IPS-18c (cell line): ENCODE data around the gene MAPK14.
"Not testable (repeated sequence)": the region's sequence is repeated elsewhere in the genome, so short reads cannot be mapped to it uniquely, and the experiment has no call there.

Source experiments
- H3K4me3 ChIP-seq: 2 replicates; pipeline ENCODE4 v1.7.0; 2013; ENCODE audit warnings: low read depth, mild to moderate bottlenecking, low read length, moderate library complexity; ENCODE audit not compliant: insufficient read depth
- H3K9me3 ChIP-seq: one replicate; pipeline ENCODE4 v1.6.1; 2013; ENCODE audit warnings: mild to moderate bottlenecking, low read length, moderate library complexity; ENCODE audit not compliant: control insufficient read depth, insufficient read depth

The MAPK14 gene

DNA sequence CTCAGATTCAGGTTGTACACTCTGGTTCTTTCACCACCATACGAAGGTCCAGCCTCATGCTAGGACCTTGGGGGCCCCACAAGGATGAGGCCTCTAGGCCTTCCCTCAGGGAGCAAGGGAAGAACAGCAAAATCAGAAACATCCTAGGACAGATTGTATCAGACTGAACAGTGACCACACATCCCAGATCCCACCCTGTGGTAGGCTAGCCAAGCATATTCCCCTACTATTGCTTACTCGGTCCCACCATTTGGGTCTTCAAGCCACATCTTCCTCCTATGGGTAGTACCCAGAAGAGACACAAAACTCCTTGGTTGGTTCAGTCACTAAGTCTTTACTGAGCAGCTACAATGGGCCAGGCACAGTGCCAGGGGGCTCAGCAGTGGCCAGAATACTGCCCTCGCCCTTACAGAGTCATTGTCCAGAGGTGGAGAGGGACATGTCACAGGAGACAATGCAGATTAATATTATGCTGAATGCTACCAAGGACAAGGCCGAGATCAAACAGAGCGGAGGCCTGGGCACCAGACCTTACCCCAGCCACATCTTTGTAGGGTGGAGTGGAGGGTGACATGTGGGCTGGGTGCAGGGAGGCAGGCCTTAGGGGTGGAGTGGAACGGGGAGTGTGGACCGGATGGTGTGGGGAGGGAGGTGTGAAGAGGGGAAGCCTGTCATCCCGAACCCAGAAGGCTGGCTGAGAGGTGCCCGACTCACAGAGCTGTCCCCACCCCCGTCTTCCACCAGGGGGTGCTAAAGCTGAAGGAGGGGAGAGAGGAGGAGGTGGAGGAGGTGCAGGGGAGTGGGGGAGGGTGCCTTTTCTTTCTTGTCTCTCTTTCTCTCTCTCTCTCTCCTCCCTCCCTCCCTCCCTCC lies 95.9 kb downstream of the MAPK14 start:
- H3K9me3 ChIP-seq, result no peaks in the 10 kb centered on the region
- no peak overlapping the region for H3K4me3 ChIP-seq

DNA sequence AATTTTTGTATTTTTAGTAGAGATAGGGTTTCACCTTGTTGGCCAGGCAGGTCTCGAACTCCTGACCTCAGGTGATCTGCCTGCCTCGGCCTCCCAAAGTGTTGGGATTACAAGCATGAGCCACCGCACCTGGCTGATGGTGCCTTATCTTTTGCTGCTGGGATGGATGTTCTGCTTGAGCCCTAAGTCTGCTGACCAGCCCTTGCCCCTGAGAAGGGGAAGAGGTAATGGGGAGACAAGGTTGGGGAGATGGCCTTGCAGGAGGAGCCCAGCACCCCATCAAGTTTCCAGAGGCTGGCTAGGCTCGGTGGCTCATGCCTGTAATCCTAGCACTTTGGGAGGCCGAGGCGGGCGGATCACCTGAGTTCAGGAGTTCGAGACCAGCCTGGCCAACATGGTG lies 96.7 kb downstream of the MAPK14 start:
- H3K4me3 ChIP-seq, H3K9me3 ChIP-seq: not testable (repeated sequence)

DNA sequence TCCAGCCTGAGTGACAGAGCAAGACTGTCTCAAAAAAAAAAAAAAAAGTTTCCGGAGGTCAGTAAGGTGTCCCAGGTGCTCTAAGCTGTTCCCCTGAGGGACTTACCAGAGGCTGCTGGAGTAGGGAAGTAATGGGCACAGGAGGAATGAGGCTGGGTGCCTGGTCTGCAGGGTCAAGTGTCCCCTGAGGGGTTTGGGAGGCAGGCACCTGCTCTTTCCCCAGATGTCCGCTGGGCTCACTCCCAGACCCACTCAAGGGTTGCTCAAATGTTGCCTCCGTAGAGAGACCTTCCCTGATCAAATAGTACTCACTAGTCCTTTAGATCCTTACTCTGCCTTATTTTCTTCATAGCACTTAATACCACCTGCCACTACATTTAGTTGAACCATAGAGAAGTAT lies 97.3 kb downstream of the MAPK14 start:
- Histone ChIP-seq H3K4me3 (no peak overlapping the region), H3K9me3 (no peaks in the 10 kb centered on the region)

DNA sequence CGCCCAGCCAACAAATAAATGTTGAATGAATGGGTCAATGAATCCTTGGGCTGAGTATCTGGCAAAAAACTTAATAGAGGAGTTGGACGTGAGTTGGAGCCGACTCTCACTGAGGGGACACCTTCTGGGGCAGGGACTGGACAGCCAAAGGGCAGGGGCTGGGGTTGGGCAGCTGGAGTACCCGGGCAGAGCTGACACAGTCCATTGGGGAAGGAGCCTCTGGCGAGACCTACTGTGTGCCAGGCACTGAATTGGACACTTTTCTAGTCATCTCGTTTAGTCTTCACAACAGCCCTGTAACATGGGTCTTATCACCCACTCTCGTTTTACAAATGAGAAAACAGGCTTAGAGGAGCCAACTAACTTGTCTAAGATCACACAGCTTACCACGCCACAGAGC lies 98.0 kb downstream of the MAPK14 start:
- Histone ChIP-seq H3K9me3 (no peaks in the 10 kb centered on the region), H3K4me3 (no peak overlapping the region)

DNA sequence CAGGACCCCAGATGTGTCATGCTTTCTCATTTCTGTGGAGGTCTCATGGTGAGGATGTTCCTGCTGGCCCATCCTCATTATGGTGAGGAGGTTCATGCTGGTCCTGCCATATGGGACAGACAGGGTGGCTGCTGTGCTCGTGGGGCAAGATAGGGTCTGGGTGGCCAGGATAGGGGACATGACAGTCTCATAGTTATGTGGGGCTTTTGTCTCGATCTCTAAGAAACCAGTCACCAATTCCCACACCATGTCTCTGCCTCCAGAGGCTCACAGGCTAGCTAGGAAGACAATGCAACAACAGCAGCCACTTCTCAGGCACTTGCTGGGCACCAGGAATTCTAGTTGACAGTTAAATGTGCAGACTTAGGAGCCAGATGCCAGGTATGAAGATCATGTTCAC lies 98.5 kb downstream of the MAPK14 start:
- Histone ChIP-seq H3K9me3 (no peaks in the 10 kb centered on the region), H3K4me3 (no peak overlapping the region)

DNA sequence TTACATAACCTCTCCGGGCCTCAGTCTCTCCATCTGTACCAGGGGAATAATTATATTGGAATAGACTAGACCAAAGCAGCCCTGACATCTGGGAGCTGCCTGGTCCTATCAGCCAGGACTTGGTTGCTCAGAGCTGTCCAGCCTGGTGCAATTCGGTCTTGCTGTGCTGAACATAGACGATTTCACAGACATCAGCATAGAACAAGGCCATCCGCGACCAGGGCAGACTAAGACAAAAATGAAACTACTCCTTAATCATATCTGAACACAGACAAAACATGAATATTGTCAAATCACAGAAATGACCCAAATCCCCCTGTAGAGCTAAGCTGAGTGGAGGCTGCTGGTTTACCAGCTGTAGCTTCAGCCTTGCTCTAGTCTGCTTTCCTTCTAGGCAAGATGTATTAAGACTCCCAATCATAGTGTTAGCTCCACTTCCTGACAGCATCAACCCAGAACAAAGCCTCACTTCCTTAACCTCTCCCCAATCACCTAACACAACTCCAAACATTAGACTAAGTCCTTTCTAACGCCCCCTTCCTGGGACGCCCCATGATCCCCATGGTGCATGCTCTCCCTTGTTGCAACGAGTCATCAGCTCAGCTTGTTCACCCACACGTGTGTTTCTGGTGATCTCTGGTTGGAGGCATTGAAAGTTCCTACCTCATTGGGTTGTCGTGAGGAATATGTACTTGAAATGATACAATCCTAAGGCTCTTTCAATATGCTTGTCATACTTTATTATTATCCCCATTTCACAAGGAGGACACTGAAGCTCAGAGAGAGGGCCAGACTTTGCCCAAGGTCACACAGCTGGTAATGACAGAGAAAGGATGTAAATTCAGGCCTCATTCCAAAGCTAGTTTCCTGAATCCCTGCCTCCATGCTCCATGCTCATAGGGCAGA lies 99.2 kb downstream of the MAPK14 start:
- H3K4me3 ChIP-seq, result no peak overlapping the region

DNA sequence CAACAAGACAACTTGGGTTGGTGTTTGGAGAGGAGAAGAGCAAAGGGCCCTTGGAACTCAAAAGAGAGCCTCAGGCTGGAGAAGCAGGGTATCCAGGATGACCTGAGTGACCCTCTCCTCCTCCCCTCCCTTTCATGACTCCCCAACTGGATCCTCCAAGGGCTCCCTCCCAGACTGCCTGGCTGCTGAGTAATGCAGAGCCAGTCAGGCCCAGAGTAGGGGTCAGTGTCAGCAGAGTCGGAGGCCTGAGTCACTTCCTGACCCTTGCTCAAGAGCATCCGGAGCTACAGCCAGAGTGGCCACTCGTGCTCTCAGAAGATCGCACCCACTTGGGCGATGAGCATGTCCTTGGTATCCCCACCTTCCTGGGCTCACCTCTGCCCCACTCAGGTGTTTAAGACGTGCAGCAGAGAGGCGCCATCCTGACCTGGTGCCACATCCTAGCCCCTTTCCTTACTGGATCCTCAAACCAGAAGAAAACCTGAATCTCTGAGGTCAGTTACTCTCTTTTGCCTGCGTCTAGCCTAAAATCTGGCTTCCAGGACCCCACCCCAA lies 99.9 kb downstream of the MAPK14 start:
- H3K4me3 ChIP-seq, result no peak overlapping the region
- no peaks in the 10 kb centered on the region for H3K9me3 ChIP-seq

More for the DNA sequence above, 99.2 kb downstream of the MAPK14 start:
- no peaks in the 10 kb centered on the region for H3K9me3 ChIP-seq

DNA sequence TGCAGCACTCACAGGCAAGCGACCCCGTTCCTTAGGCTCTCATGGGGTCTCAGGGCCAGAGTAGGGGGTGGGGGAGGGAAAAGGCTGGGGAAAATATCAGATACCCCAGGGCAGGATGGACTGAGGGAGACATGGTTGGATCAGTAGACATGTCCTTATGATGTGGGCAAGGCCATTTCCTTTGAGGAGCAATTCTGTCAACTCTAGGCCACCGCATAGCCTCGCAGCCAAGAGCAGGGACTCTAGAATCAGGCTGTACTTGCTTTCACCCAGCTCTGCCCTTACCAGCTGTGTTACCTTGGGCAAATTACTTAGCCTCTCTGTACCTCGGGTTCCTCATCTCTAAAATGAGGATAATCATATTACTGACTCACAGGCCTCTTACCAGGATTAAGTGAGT lies 100.5 kb downstream of the MAPK14 start:
- no peaks in the 10 kb centered on the region for H3K9me3 ChIP-seq
- H3K4me3 ChIP-seq, result no peak overlapping the region

DNA sequence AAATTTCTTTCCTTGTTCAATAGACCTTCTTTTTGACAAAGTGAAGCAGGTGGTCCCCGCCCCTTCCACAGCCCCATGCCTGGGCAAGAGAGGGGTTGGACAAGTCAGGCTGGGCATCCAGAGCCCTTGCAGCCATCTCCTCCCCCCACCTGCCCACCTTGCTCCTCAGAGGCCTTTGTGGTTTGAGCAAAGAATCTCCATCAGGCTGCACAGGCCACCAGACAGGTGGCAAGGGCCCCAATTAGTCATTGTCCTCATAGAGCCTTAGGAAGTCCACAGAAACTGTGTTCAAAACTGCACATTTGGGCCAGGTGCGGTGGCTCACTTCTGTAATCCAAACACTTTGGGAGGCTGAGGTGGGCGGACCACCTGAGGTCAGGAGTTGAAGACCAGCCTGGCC lies 101.2 kb downstream of the MAPK14 start:
- no peak overlapping the region for H3K4me3 ChIP-seq
- H3K9me3 ChIP-seq, result no peaks in the 10 kb centered on the region

DNA sequence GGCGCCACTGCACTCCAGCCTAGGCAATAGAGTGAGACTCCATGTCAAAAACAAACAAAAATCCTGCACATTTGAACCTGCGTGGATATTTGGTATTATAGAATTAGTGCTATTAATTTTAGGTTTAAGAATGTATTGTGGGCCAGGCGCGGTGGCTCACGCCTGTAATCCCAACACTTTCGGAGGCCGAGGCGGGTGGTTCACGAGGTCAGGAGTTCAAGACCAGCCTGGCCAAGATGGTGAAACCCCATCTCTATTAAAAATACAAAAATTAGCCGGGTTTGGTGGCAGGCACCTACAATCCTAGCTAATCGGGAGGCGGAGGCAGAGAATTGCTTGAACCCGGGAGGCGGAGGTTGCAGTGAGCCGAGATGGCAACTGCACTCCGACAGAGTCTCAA lies 101.7 kb downstream of the MAPK14 start:
- not testable (repeated sequence) for H3K4me3 ChIP-seq, H3K9me3 ChIP-seq

DNA sequence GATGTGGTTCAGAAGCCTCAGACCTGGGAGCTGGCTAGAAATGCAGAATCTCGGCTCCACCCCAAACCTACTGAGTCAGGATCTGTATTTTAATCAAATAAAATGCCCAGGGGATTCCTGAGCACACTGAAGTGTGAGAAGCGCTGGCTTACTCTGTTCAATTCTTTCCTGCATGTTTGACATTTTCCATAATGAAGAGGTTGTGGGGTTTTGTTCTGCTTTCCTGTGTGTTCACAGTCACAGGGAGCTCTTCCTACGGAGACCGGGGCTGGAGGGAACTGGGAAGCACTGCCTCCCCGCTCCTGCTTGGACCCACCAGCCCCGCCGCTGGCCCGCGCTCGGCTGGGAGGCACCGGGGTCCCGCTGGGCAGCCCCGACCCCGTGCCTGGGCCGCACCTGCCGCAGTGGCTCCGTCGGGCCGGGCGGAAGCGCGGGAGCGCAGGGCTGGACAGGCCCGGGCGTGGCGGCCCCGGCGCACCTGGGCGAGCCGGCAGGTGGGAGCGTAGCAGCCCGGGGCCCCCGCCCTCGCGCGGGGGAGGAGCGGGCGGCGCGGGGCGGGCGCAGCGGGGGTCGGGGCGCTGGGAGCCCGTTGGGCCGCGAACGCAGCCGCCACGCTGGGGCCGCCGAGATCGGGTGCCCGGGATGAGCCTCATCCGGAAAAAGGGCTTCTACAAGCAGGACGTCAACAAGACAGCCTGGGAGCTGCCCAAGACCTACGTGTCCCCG lies 102.5 kb downstream of the MAPK14 start, which contains the start of gene MAPK13:
TSS of gene MAPK13 (plus strand) at position 573 of the 726 bp plus-strand sequence. CDS start at position 643, 70 bp downstream.
- Histone ChIP-seq H3K9me3 (no peaks in the 10 kb centered on the region), H3K4me3 (peak within 1 kb of the TSS; percentile 45)

DNA sequence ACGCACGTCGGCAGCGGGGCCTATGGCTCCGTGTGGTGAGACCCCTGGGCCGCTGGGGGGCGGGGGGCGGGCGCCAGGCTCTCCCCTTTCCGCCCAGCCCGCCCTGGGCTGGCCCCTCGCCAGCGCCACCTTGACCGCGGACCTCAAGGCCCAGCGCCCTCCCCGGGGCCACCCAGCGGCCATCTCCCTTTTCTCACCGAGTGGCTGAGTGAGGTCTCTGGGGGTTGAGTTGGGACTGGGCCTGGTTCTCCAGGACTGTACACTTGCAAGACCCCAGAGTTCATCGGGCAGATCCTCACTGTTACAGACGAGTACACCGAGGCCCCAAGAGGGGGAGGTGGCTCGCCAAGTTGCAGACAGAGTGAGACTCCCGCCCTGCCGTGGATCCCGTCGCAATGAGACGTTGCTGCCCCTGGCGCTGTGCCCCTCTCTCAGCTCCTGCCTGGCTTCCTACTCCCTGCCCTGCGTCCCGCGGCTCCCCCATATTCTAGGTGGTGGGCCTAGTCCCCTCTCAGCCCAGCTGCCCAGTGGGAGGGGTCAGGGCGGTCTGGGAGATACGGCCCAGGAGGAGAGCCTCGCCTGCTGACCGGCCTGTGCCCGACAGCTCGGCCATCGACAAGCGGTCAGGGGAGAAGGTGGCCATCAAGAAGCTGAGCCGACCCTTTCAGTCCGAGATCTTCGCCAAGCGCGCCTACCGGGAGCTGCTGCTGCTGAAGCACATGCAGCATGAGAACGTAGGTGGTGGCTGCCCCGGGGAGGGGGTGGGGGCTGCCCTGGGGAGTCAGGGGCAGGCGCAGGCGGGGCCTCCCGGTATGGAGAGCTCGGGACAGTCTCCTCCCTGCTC lies 103.3 kb downstream of the MAPK14 start:
- Histone ChIP-seq H3K4me3 (peak overlapping the region; percentile 45; the same call in 1 of the 2 replicates), H3K9me3 (no peaks in the 10 kb centered on the region)

DNA sequence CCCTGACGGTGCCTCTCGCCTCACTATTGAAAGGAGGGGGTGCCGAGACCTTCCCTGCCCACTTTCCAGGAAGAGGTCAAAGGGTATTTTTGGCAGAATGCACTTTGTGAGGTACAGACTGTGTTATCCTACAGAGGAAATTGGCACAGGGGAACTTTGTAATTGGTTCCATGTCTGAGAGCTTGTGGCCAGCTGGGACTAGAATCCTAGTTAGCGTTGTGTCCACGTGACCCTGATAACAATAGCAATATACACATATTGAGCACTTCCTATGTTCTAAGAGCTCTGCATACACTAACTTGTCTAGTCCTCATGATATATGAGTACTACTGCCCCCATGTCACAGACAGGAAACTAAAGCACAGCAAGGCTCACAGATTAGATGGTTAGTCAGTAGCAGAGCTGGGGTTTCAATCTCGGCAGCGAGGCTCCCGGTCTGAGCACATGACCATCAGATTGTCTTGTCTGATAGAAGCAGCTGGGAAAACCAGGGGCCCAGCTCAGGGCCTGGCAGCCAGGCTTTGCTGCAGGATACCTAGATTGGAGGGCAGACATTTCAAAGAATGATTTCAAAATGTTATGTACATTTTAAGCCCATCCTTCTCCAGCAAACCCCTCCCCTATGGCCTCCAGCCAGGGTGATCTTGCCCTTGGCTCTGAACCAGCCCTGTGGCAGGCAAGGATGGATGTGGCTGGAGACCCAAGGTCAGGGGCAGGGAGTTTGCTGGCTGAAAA lies 104.1 kb downstream of the MAPK14 start:
- H3K9me3 ChIP-seq, result no peaks in the 10 kb centered on the region
- peak overlapping the region; percentile 15; the same call in 1 of the 2 replicates for H3K4me3 ChIP-seq

DNA sequence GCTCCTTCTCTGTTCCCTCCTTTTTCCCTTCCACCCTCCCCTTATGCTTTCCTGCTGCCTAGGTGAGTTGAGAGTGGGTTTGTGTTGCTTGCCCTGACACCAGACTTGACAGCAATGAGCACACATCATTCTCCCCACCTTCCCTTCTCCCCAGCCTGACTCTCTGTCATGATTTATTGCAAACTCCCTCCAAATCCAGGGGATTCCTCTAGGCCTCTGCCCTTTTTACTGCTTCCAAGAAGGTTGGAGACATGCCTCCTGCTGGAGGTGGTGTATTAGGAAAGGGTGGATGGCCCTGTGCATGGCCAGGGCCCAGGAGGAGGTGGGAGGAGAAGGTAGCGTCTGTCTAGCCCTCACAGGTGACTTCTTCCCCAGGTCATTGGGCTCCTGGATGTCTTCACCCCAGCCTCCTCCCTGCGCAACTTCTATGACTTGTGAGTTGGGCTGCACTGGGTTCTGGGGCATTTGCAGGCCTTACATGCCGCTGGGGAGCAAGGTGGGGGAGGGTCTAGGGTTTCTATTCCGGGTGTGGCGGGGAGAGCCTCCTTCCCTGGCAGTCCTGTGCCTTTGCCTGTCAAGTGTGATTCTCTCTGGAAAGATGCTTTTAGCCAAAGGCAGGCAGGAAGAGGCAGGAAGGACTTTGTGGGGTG lies 104.8 kb downstream of the MAPK14 start:
- Histone ChIP-seq H3K4me3 (0 out of 2 replicates have a peak overlapping the region, but pooled peaks have one; percentile 15), H3K9me3 (no peaks in the 10 kb centered on the region)

DNA sequence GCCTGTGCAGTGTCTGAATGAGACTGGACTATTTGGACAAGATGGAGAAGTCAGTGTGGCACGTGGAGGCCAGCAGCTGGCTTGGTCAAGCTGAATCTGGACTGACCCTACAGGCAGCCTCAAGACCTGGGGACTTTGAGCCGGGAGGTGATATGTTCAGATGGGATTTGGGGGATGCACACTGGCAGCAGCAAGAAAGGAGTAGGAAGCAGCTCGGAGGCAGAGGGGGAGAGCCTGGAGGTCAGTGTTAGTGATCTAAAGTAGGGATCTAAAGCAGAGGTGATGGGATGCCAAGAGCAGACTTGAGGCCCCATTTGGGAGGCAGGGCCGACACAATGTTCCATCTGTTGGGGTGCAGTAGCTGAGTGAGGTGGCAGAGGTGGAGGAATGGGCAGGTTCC lies 105.5 kb downstream of the MAPK14 start:
- Histone ChIP-seq H3K4me3 (no peak overlapping the region), H3K9me3 (no peaks in the 10 kb centered on the region)
